ENCODE measurements around the gene FAM78B. TPM values are rescaled to one million over a fixed set of nuclear protein-coding genes. Genes with fewer than 3 reads are reported as not detected.

The FAM78B gene
- polyA plus RNA-seq, 4 donors: 0.22 to 1.3 (median 0.86) TPM

- Histone ChIP-seq H3K36me3 (ENCODE audit: control insufficient read depth in 3 of 3, insufficient read depth in 2 of 3, low read depth in 1 of 3, low read length in 3 of 3) (no peaks in the 10 kb centered on the region), H3K27ac (ENCODE audit: low read depth in 1 of 3, low read length in 2 of 3) (no peak overlapping the region), H3K9me3 (ENCODE audit: control insufficient read depth in 2 of 2, insufficient read depth in 1 of 2, low read depth in 1 of 2, low read length in 1 of 2) (no peaks in the 10 kb centered on the region), H3K4me3 (ENCODE audit: low read depth in 1 of 3, low read length in 3 of 3) (no peak overlapping the region), H3K27me3 (ENCODE audit: control insufficient read depth in 3 of 3, insufficient read depth in 3 of 3, low read length in 3 of 3) (peaks cover 0 to 3% (median 0%) of the 10 kb centered on the region in 3 donors), H3K4me1 (ENCODE audit: control insufficient read depth in 3 of 3, insufficient read depth in 2 of 3, low read depth in 1 of 3, low read length in 2 of 3) (no peaks in the 10 kb centered on the region)
- WGBS, 3 donors: 69 to 100% (median 75%) methylated on average over 1 to 3 of the region's 3 CpGs
- DNase-seq: no peak
- FAIRE-seq: no peak
These were observed 10.1 kb downstream of the FAM78B start for GRCh38 chr1:166156674-166157073.

DNA sequence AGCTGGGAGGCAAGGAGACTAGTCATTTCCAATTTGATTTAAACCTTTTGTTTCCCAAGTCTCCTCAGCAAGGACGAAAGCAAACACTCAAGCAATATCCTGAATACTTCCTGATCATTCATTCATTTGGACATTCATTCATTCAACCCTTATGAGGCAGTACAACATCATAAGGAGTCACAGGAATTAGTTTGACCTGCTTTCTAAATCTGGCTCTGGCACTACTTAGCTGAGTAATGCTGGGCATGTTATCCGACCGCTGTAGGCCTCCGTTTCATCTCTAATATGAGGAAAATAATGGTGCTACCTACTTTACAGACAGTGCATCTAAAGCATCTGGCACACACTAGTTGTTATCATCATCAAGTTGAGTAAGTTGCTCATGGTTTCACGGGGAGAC lies 11.7 kb downstream of the FAM78B start:
- WGBS, 3 donors: 64 to 76% (median 67%) methylated on average over 5 of the region's 5 CpGs
- Histone ChIP-seq H3K4me1 (ENCODE audit: control insufficient read depth in 3 of 3, insufficient read depth in 2 of 3, low read depth in 1 of 3, low read length in 2 of 3) (no peaks in the 10 kb centered on the region), H3K9me3 (ENCODE audit: control insufficient read depth in 2 of 2, insufficient read depth in 1 of 2, low read depth in 1 of 2, low read length in 1 of 2) (no peaks in the 10 kb centered on the region), H3K27ac (ENCODE audit: low read depth in 1 of 3, low read length in 2 of 3) (no peak overlapping the region), H3K4me3 (ENCODE audit: low read depth in 1 of 3, low read length in 3 of 3) (no peak overlapping the region), H3K36me3 (ENCODE audit: control insufficient read depth in 3 of 3, insufficient read depth in 2 of 3, low read depth in 1 of 3, low read length in 3 of 3) (no peaks in the 10 kb centered on the region), H3K27me3 (ENCODE audit: control insufficient read depth in 3 of 3, insufficient read depth in 3 of 3, low read length in 3 of 3) (peaks cover 0 to 2% (median 0%) of the 10 kb centered on the region in 3 donors)
- no peak for DNase-seq
- FAIRE-seq: no peak

DNA sequence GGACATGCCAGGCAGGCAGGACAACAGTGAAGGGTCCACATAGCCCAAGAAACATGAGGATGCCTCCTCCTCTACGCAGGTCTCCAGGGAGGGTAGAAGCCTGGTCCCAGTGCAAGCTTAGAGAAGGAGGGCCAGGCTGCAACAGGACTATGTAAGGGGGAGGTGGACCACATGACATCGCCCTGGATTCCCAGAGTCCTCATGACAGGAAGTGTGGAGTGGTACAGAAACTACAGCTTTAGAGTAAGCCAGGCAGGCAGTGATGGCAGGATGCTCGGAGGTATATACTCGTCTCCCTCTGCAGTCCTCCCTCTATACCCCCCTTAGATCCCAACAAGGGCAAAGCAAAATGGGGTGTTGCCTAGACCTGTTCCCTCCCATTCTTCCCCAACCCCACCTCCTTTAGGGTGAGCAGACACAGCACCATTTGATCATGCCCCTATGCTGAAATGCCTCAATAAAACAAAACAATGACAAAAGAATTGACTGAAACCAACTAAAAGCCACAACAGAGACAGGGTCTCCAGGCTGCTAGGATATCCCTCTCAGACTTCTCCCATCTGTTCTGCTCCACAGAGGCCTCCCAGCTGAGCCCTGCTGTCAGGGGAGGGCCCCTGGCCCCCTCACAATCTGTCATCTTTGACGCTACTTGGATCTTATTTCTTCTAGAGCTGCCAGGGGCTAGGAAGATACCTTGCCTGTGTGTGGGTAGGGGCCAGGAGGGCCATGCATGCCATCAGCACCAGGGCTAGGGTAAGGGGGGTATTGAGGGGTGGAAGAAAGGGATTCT lies 13.1 kb downstream of the FAM78B start:
- no peak for DNase-seq
- H3K27me3 ChIP-seq (ENCODE audit: control insufficient read depth in 3 of 3, insufficient read depth in 3 of 3, low read length in 3 of 3): no peaks in the 10 kb centered on the region
- no peak for FAIRE-seq
- no peaks in the 10 kb centered on the region for H3K9me3 ChIP-seq (ENCODE audit: control insufficient read depth in 2 of 2, insufficient read depth in 1 of 2, low read depth in 1 of 2, low read length in 1 of 2)
- H3K36me3 ChIP-seq (ENCODE audit: control insufficient read depth in 3 of 3, insufficient read depth in 2 of 3, low read depth in 1 of 3, low read length in 3 of 3): no peaks in the 10 kb centered on the region
- no peak overlapping the region for H3K4me3 ChIP-seq (ENCODE audit: low read depth in 1 of 3, low read length in 3 of 3)
- no peak overlapping the region for H3K27ac ChIP-seq (ENCODE audit: low read depth in 1 of 3, low read length in 2 of 3)
- 86 to 88% (median 87%) methylated on average over 5 of the region's 5 CpGs for WGBS, 3 donors
- no peaks in the 10 kb centered on the region for H3K4me1 ChIP-seq (ENCODE audit: control insufficient read depth in 3 of 3, insufficient read depth in 2 of 3, low read depth in 1 of 3, low read length in 2 of 3)

GRCh38 chr1:166152978-166153377 lies 13.8 kb downstream of the FAM78B start:
- no peak for FAIRE-seq

DNA sequence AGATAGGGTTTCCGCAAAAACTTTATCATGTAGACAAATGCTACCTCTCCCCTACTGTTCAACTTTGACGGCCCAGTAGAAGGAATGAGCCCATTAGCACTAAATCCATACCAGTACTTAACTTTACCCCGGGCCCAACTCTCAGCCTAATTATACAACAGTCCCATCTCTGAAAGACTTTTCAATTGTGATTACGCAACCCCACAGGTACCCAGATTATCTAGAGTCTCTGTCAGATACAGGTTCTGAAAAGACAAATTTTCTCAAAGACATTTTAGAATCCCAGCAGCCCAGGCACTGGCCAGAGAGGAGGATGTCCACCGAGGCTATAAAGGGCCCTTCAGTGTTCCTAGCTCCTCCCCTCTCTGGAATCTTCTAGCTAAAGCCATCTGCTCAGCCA lies 15.0 kb downstream of the FAM78B start:
- 87 to 94% (median 88%) methylated on average over 5 of the region's 5 CpGs for WGBS, 3 donors
- FAIRE-seq: no peak

More at GRCh38 chr1:166152978-166153377, 13.8 kb downstream of the FAM78B start:
- H3K36me3 ChIP-seq (ENCODE audit: control insufficient read depth in 3 of 3, insufficient read depth in 2 of 3, low read depth in 1 of 3, low read length in 3 of 3): no peaks in the 10 kb centered on the region
- H3K27me3 ChIP-seq (ENCODE audit: control insufficient read depth in 3 of 3, insufficient read depth in 3 of 3, low read length in 3 of 3): no peaks in the 10 kb centered on the region
- H3K9me3 ChIP-seq (ENCODE audit: control insufficient read depth in 2 of 2, insufficient read depth in 1 of 2, low read depth in 1 of 2, low read length in 1 of 2): no peaks in the 10 kb centered on the region
- H3K4me1 ChIP-seq (ENCODE audit: control insufficient read depth in 3 of 3, insufficient read depth in 2 of 3, low read depth in 1 of 3, low read length in 2 of 3): no peaks in the 10 kb centered on the region
- H3K27ac ChIP-seq (ENCODE audit: low read depth in 1 of 3, low read length in 2 of 3): no peak overlapping the region
- no peak for DNase-seq
- no peak overlapping the region for H3K4me3 ChIP-seq (ENCODE audit: low read depth in 1 of 3, low read length in 3 of 3)
- 69 to 92% (median 80%) methylated on average over 2 of the region's 2 CpGs for WGBS, 3 donors

DNA sequence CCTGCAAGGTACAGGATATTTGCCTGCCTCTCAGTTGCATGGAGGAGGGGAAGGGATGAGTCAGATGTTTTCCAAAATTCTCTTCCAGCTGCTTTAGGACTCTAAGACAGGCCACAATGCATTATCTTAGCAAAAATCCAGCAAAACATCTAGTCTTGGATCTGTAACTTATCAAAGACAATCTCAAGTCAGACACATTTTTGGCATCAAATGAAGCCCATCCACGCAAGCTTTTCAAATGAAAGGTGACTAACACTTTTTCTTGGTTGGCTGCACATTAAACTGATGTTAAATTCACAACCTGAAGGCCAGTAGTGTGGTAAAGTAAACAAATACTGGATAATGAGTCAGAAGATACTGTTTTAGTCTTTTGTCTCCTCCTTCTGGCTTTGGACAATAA lies 21.3 kb downstream of the FAM78B start:
- Histone ChIP-seq H3K36me3 (ENCODE audit: control insufficient read depth in 3 of 3, insufficient read depth in 2 of 3, low read depth in 1 of 3, low read length in 3 of 3) (no peaks in the 10 kb centered on the region), H3K27ac (ENCODE audit: low read depth in 1 of 3, low read length in 2 of 3) (no peak overlapping the region), H3K27me3 (ENCODE audit: control insufficient read depth in 3 of 3, insufficient read depth in 3 of 3, low read length in 3 of 3) (no peaks in the 10 kb centered on the region), H3K4me1 (ENCODE audit: control insufficient read depth in 3 of 3, insufficient read depth in 2 of 3, low read depth in 1 of 3, low read length in 2 of 3) (no peaks in the 10 kb centered on the region), H3K9me3 (ENCODE audit: control insufficient read depth in 2 of 2, insufficient read depth in 1 of 2, low read depth in 1 of 2, low read length in 1 of 2) (no peaks in the 10 kb centered on the region), H3K4me3 (ENCODE audit: low read depth in 1 of 3, low read length in 3 of 3) (no peak overlapping the region)
- no peak for DNase-seq
- WGBS, 3 donors: 36 to 67% (median 39%) methylated on average over 1 of the region's 1 CpG
- no peak for FAIRE-seq

More for the DNA sequence above, 15.0 kb downstream of the FAM78B start:
- Histone ChIP-seq H3K27ac (ENCODE audit: low read depth in 1 of 3, low read length in 2 of 3) (no peak overlapping the region), H3K4me1 (ENCODE audit: control insufficient read depth in 3 of 3, insufficient read depth in 2 of 3, low read depth in 1 of 3, low read length in 2 of 3) (no peaks in the 10 kb centered on the region), H3K36me3 (ENCODE audit: control insufficient read depth in 3 of 3, insufficient read depth in 2 of 3, low read depth in 1 of 3, low read length in 3 of 3) (no peaks in the 10 kb centered on the region), H3K4me3 (ENCODE audit: low read depth in 1 of 3, low read length in 3 of 3) (no peak overlapping the region), H3K9me3 (ENCODE audit: control insufficient read depth in 2 of 2, insufficient read depth in 1 of 2, low read depth in 1 of 2, low read length in 1 of 2) (no peaks in the 10 kb centered on the region), H3K27me3 (ENCODE audit: control insufficient read depth in 3 of 3, insufficient read depth in 3 of 3, low read length in 3 of 3) (no peaks in the 10 kb centered on the region)
- DNase-seq: no peak

- FAIRE-seq (no peak), DNase-seq (no peak)
- Histone ChIP-seq H3K27ac (ENCODE audit: low read depth in 1 of 3, low read length in 2 of 3) (no peak overlapping the region), H3K4me3 (ENCODE audit: low read depth in 1 of 3, low read length in 3 of 3) (no peak overlapping the region), H3K27me3 (ENCODE audit: control insufficient read depth in 3 of 3, insufficient read depth in 3 of 3, low read length in 3 of 3) (no peaks in the 10 kb centered on the region), H3K9me3 (ENCODE audit: control insufficient read depth in 2 of 2, insufficient read depth in 1 of 2, low read depth in 1 of 2, low read length in 1 of 2) (no peaks in the 10 kb centered on the region), H3K36me3 (ENCODE audit: control insufficient read depth in 3 of 3, insufficient read depth in 2 of 3, low read depth in 1 of 3, low read length in 3 of 3) (no peaks in the 10 kb centered on the region), H3K4me1 (ENCODE audit: control insufficient read depth in 3 of 3, insufficient read depth in 2 of 3, low read depth in 1 of 3, low read length in 2 of 3) (no peaks in the 10 kb centered on the region)
These were observed 24.8 kb downstream of the FAM78B start for GRCh38 chr1:166141969-166142368.

GRCh38 chr1:166140251-166140650 lies 26.6 kb downstream of the FAM78B start:
- Histone ChIP-seq H3K9me3 (ENCODE audit: control insufficient read depth in 2 of 2, insufficient read depth in 1 of 2, low read depth in 1 of 2, low read length in 1 of 2) (no peaks in the 10 kb centered on the region), H3K36me3 (ENCODE audit: control insufficient read depth in 3 of 3, insufficient read depth in 2 of 3, low read depth in 1 of 3, low read length in 3 of 3) (no peaks in the 10 kb centered on the region), H3K27me3 (ENCODE audit: control insufficient read depth in 3 of 3, insufficient read depth in 3 of 3, low read length in 3 of 3) (no peaks in the 10 kb centered on the region), H3K4me3 (ENCODE audit: low read depth in 1 of 3, low read length in 3 of 3) (no peak overlapping the region), H3K27ac (ENCODE audit: low read depth in 1 of 3, low read length in 2 of 3) (no peak overlapping the region), H3K4me1 (ENCODE audit: control insufficient read depth in 3 of 3, insufficient read depth in 2 of 3, low read depth in 1 of 3, low read length in 2 of 3) (no peaks in the 10 kb centered on the region)
- 55 to 83% (median 78%) methylated on average over 6 of the region's 6 CpGs for WGBS, 3 donors
- FAIRE-seq (no peak), DNase-seq (no peak)

- no peak for FAIRE-seq
- H3K27me3 ChIP-seq (ENCODE audit: control insufficient read depth in 3 of 3, insufficient read depth in 3 of 3, low read length in 3 of 3): no peaks in the 10 kb centered on the region
- WGBS, 3 donors: 51 to 58% (median 53%) methylated on average over 4 of the region's 4 CpGs
- no peaks in the 10 kb centered on the region for H3K36me3 ChIP-seq (ENCODE audit: control insufficient read depth in 3 of 3, insufficient read depth in 2 of 3, low read depth in 1 of 3, low read length in 3 of 3)
- no peak overlapping the region for H3K27ac ChIP-seq (ENCODE audit: low read depth in 1 of 3, low read length in 2 of 3)
- no peak overlapping the region for H3K4me3 ChIP-seq (ENCODE audit: low read depth in 1 of 3, low read length in 3 of 3)
- no peaks in the 10 kb centered on the region for H3K4me1 ChIP-seq (ENCODE audit: control insufficient read depth in 3 of 3, insufficient read depth in 2 of 3, low read depth in 1 of 3, low read length in 2 of 3)
- H3K9me3 ChIP-seq (ENCODE audit: control insufficient read depth in 2 of 2, insufficient read depth in 1 of 2, low read depth in 1 of 2, low read length in 1 of 2): no peaks in the 10 kb centered on the region
- DNase-seq: no peak
These were observed 27.1 kb downstream of the FAM78B start for GRCh38 chr1:166139735-166140134.
